Measurements from ENCODE around the gene TMEM132D. TPM values are rescaled to one million over a fixed set of nuclear protein-coding genes. Genes with fewer than 3 reads are reported as not detected.

Gene TMEM132D
- total and polyA plus RNA-seq, 2 of the 8 experiments (the other 6 are each of a cell fraction or from before 2014, with no cell fraction given): 3.5 to 10.1 TPM

- no peak for TF ChIP-seq BCL11A (IDR thresholded peaks at IDR 0.05; ENCODE audit: low read depth in 2 of 2, low read length in 2 of 2)
- TF ChIP-seq CHD2 (IDR thresholded peaks at IDR 0.05; ENCODE audit: low read length): no peak
- TF ChIP-seq RNF2 (IDR thresholded peaks at IDR 0.05; ENCODE audit: borderline replicate concordance, low read depth, low read length, missing control alignments, poor library complexity, severe bottlenecking): no peak
Observed at GRCh38 chr12:129423041-129423580, 480.7 kb downstream of the TMEM132D start (continued).

All from H1 (cell line).